Fibroblast of skin of back (primary cell): Measurements from ENCODE around the gene SSMEM1.
A peak's percentile ranks its signal among the peaks of the same experiment; 100 is the strongest.
"Not testable (repeated sequence)": the region's sequence is repeated elsewhere in the genome, so short reads cannot be mapped to it uniquely, and the experiment has no call there.

Experiments used
- DNase-seq: peaks from one replicate; pipeline ENCODE4 v3.0.0-alpha.2; 2013

The SSMEM1 gene

DNA sequence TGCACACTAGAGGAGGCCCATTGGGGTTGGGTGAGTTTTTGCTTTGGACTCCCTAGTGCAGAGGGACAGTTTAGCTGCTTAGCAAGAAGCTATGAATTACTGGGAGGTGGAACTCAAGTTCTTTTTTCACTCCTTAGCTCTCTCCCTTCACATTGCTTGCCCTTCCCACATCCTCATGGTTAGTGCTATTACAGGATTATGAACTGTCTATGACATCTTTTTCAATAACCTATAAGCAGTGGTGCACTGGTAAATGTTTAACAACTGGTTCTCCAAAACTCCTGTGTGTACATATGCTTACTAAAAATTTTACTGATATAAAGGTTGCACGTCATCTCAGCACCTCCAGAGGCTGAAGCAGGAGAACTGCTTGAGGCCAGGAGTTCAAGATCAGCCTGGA, 6.2 kb downstream of the SSMEM1 start:
- no peak for DNase-seq

DNA sequence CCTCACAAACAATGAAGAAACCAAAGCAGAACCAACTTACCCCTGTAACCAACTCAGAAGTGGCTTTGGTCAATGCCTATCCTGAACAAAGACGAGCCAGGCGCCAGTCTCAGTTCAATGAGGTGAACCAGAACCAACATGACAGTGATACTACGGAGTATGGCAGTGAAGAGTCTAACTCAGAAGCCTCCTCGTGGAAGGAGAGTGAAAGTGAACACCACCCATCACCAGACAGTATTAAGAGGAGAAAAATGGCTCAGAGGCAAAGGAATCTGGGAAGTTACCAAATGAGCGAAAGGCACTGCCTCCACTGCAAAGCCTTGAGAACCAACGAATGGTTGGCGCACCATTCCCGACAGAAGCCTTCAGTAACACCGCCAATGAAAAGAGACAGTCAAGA, 8.4 kb downstream of the SSMEM1 start:
- DNase-seq, result no peak

GRCh38 chr7:130216750-130217149, 9.1 kb downstream of the SSMEM1 start:
- DNase-seq, result no peak

DNA sequence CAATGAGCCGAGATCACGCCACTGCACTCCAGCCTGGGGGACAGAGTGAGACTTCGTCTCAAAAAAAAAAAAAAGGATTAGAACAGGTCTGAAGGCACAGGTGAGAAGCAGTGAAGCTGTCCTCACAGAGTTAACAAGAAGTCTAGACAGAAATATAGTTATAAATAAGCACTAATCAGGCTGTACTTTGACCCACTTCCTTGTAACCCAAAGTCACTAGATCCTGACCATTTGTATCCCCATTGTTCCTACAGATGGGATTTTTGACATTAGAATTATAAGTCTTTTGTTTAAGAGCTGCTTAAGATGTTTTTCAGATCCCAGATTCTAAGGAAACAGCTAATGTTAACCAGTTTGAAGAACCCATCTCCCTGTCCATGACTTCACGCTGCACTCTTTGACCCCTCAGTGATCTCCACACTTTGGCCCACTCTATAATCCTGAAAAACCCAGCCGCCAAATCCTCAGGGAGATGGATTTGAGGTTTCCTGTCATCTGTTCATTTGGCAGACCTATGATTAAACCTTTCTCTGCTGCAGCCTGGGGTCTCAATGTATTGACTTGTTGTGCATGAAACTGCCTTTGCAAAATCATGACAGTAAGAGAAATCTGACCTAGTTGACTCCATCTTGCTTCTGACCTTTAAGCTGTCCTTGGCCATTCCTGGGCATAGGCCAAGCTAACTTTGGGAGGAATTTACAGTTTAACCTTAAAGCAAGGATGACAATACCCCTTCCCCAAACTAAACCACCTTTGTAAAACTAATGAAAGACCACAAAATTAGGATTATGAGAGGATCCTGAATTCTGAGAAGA, 11.4 kb downstream of the SSMEM1 start:
- DNase-seq, result no peak

DNA sequence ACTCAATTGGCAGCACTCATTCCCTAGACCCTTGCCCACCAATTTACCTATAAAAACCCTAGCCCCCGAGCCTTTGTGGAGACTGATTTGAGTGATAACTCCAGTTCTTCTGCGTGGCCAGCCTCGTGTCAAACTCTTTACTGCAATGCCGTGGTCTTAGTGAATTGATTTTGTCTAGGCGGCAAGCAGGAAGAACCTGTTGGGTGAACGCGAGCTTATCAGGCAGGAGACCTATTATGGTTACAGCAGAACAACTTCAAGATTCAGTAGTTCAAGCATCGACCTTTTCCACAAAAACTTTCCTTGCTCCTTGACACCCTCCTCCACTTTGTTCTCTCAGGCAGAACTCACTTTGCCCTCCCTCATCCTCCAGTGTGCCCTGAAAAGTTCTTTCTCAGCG, 12.2 kb downstream of the SSMEM1 start:
- no peak for DNase-seq

- no peak for DNase-seq
Measured at GRCh38 chr7:130221746-130222145, 14.1 kb downstream of the SSMEM1 start.

DNA sequence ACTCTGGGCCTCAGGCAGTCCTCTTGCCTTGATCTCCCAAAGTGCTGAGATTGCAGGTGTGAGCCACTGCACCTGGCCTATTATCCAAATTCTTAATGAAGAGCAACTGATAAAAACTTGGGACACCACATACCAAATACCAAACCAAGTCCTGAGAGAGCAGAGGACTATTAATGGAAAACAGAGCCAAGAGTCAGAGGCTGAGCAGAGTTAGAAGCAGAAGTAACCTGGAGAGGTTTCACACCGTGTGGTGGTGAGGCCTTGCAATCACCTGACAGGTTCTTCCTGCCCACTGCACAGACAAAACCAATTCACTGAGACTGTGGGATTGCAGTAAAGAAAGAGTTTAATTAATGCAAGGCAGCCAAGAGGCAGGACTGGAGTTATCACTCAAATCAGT, 16.0 kb downstream of the SSMEM1 start:
- no peak for DNase-seq

DNA sequence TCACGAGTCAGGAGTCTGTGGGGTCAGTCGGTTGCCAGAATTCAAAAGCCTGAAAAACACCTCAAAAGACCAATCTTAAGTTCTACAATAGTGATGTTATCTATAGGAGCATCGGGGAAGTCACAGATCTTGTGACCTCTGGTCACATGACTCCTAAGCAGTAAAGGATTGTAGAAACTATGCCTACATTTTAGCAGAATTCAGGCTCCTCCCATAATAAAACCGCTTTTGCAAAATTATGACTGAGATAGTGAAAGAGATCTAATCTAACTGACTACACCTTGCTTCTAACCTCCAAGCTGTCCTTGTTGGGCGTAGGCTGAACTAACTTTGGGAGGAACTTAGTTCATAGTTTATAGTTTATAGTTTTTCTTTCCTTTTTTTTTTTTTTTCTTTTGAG, 16.6 kb downstream of the SSMEM1 start:
- no peak for DNase-seq

DNA sequence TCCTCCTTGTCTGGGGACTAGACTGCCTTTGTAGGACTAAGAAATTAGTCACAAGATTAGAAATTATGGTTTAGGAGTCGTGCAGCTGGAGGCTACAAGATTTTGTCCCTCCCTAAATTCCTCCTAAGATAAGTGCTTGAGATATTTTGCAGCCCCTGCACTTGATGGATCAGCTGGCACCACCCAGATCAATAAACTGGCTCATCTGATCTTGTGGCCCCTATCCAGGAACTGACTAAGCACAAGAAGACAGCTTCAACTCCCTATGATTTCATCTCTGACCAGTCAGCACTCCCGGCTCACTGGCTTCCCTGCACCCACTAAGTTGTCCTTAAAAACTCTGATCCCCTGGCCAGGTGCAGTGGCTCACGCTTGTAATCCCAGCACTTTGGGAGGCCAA, 17.3 kb downstream of the SSMEM1 start:
- not testable (repeated sequence) for DNase-seq

- no peak for DNase-seq
Measured at GRCh38 chr7:130226333-130226732, 18.7 kb downstream of the SSMEM1 start.

- DNase-seq, result no peak
Measured at GRCh38 chr7:130227883-130228575, 20.4 kb downstream of the SSMEM1 start.

GRCh38 chr7:130228840-130229502, 21.3 kb downstream of the SSMEM1 start:
- DNase-seq, result no peak

DNA sequence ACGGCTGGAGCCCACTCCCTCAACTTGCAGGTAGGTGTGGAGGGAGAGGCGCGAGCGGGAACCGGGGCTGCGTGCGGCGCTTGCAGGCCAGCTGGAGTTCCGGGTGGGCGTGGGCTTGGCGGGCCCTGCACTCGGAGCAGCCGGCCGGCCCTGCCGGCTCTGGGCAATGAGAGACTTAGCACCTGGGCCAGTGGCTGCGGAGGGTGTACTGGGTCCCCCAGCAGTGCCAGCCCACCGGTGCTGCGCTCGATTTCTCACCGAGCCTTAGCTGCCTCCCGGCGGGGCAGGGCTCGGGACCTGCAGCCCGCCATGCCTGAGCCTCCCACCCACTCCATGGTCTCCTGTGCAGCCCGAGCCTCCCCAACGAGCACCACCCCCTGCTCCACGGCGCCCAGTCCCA, 22.3 kb downstream of the SSMEM1 start:
- not testable (repeated sequence) for DNase-seq

DNA sequence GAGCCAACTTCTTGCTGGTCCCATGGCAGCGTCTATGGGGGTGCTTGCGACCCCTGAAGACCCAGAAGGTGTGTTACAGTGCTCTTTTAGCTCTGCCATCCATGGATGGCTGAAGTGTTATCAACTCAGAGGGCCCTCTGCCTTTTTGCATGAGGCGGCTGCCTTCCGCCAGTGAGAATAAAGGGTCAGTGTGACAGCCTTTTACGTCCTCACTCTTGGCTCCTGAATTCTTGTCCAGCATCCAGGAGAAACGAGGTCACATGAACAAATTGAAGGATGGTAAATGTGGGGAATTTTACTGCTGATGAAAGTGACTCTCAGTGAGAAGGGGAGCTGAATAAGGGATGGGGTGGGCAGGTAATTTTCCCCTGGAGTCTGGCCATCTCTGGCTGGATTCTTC, 24.1 kb downstream of the SSMEM1 start:
- DNase-seq, result no peak

DNA sequence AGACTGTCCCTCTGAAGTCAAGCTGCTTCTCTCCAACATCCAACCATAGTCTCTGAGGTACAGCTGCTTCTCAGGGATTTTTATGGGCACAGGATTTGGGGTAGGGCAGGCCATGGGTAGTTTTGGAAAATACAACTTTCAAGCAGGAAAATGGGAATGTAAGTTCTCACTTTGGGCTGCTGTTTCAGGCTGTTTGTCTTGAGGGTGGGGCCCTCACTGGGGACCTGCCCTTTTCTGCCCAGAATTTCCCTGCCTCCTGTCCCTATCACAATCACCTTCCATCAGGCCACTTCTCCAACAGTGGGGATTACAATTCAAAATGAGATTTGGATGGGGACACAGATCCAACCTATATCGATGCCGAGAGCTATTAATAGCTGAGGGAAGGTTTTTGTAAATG, 24.5 kb downstream of the SSMEM1 start:
- no peak for DNase-seq

DNA sequence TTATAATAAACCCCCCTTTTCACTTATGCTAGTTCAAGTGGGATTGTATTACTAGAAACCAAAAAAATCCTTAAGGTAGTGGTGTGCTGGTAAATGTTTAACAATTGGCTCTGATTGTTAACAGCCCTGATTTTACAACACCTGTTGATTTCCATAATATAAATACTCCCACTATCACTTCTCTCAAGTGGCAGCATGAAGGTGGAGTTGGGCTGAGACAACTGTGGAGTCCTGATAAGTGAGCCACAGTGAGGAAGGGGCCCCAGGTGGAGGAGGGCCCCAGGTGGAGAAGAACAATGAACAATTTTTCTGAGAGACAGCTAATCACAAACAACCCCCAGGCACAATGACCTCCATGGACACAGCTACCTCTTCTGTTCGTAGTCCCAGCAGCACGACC, 26.4 kb downstream of the SSMEM1 start:
- no peak for DNase-seq

- not testable (repeated sequence) for DNase-seq
Measured at GRCh38 chr7:130236361-130236760, 28.7 kb downstream of the SSMEM1 start.

GRCh38 chr7:130240240-130240639, 32.6 kb downstream of the SSMEM1 start:
- no peak for DNase-seq

DNA sequence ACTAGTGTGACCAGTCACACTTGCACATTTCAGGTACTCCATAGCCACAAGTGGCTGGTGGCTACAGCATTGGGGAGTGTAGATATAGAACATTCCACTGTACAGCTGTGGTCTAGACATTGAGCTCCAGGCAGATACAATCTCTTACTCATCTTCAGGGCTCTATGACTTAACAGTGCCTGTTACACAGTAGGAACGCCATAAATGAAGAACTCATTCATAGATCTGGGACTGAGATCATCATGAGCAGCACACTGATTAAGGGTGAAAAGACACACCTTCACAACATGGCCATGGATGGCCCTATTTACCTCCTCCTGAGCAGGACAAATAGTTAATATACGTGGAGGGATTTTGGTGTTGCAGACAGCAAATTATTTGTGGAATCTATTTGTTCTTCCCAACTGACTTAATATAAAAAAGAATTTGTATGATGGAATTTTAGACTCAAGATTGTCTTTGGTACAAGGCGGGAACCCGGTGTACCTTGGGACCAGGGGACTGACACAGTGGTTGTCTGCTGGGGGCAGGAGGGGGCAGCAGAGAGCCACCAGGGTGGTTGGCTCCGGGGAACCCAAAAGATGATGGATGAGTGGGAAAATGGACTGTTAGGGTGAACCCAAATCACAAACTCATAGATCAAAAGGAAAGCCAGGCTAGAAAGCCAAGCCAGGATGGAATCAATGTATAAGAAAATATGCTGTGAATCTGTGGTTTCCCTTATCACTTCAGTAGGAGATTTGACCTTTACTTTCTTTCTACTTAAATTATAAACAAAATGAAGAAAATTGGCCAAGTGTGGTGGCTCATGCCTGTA, 34.7 kb downstream of the SSMEM1 start:
- peak; percentile 54 for DNase-seq

DNA sequence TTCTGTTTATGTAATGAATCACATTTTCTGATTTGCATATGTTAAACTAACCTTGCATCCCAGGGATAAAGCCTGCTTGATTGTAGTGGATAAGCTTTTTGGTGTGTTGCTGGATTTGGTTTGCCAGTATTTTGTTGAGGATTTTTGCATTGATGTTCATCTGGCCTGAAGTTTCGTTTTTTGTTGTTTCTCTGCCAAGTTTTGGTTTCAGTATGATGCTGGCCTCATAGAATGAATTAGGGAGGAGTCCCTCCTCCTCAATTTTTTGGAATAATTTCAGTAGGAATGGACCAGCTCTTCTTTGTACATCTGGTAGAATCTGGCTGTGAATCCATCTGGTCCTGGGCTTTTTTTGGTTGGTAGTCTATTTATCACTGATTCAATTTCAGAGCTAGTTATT, 35.8 kb downstream of the SSMEM1 start:
- DNase-seq, result peak; percentile 3

DNA sequence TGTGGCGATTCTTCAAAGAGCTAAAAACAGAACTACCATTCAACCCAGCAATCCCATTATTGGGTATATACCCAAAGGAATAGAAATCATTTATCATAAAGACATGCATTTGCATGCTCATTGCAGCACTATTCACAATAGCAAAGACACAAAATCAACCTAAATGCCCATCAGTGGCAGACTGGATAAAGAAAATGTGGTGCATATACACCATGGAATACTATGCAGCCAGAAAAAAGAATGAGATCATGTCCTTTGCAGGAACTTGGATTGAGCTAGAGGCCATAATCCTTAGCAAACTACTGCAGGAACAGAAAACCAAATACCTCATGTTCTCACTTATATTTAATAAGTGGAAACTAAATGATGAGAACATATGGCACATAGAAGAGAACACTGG, 38.8 kb downstream of the SSMEM1 start:
- not testable (repeated sequence) for DNase-seq

DNA sequence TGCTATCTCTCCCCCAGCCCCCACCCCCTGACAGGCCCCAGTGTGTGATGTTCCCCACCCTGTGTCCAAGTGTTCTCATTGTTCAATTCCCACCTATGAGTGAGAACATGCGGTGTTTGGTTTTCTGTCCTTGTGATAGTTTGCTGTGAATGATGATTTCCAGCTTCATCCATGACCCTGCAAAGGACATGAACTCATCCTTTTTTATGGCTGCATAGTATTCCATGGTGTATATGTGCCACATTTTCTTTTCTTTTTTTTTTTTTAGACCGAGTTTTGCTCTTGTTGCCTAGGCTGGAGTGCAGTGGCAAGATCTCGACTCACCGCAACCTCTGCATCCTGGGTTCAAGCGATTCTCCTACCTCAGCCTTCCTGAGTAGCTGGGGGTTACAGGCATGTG, 41.2 kb downstream of the SSMEM1 start:
- not testable (repeated sequence) for DNase-seq

DNA sequence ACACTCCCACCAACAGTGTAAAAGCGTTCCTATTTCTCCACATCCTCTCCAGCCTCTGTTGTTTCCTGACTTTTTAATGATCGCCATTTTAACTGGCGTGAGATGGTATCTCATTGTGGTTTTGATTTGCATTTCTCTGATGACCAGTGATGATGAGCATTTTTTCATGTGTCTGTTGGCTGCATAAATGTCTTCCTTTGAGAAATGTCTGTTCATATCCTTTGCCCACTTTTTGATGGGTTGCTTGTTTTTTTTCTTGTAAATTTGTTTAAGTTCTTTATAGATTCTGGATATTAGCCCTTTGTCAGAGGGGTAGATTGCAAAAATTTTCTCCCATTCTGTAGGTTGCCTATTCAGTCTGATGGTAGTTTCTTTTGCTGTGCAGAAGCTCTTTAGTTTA, 42.0 kb downstream of the SSMEM1 start:
- DNase-seq, result not testable (repeated sequence)
